Lower lobe of right lung (tissue), 2 donors: Measurements from ENCODE around the gene CD5L. TPM values are rescaled to one million over a fixed set of nuclear protein-coding genes. Genes with fewer than 3 reads are reported as not detected.

Source experiments
- ATAC-seq, 2 donors: fragments of 200-7000 bp; cut with Tn5 transposase; one replicate each; pipeline ENCODE4 v1.9.1; 2020 to 2022; ENCODE audit warnings: mild to moderate bottlenecking in 2 of 2, moderate library complexity in 2 of 2
- DNase-seq: peaks from one replicate; pipeline ENCODE4 v3.0.0-alpha.2; 2020
- H3K27ac ChIP-seq: fragments of 200-600 bp; one replicate; pipeline ENCODE4 v1.8.0; 2022
- H3K27me3 ChIP-seq: fragments of 200-600 bp; one replicate; pipeline ENCODE4 v1.8.0; 2022; ENCODE audit warnings: low read depth
- H3K36me3 ChIP-seq: fragments of 200-600 bp; one replicate; pipeline ENCODE4 v1.8.0; 2022; ENCODE audit warnings: mild to moderate bottlenecking
- H3K4me1 ChIP-seq: fragments of 200-600 bp; one replicate; pipeline ENCODE4 v1.8.0; 2022
- H3K4me3 ChIP-seq: fragments of 200-600 bp; one replicate; pipeline ENCODE4 v1.8.0; 2022; ENCODE audit warnings: mild to moderate bottlenecking
- H3K9me3 ChIP-seq: fragments of 200-600 bp; one replicate; pipeline ENCODE4 v1.8.0; 2022
- CTCF ChIP-seq: fragments of 200-600 bp; IDR thresholded peaks from one replicate; pipeline ENCODE4 v1.8.0; 2022; ENCODE audit warnings: antibody characterized with exemption, mild to moderate bottlenecking
- intact Hi-C: fragments of 100-400 bp; cut with DNase I; formaldehyde crosslinking; loops from one replicate; pipeline ENCODE4 v1.11.0; 2022
- total RNA-seq: library from RNA; stranded (reverse); fragmentation: NEBNext Ultra II Directional; extraction: Animal tissue kit (Norgen Biotek cat#: 25700); gene quantifications from one replicate; pipeline ENCODE4 v1.2.1, GENCODE V29; 2021
- donor health status: DM: no; HTN: yes; CAD: no; lungs with severe emphysema.

CD5L gene
- total RNA-seq, 1 donor from 2014 or later, result 6.8 TPM

- no peak overlapping the region for H3K27ac ChIP-seq
- H3K36me3 ChIP-seq, result no peaks in the 10 kb centered on the region
- DNase-seq (no peak), ATAC-seq (no peak)
- H3K9me3 ChIP-seq, result peaks cover 16% of the 10 kb centered on the region
- no peaks in the 10 kb centered on the region for H3K4me1 ChIP-seq
- no peak for TF ChIP-seq CTCF
- intact Hi-C loops, result no loop called here
- no peaks in the 10 kb centered on the region for H3K27me3 ChIP-seq
- H3K4me3 ChIP-seq, result no peak overlapping the region
Observed at GRCh38 chr1:157813269-157813668, 28.3 kb downstream of the CD5L start.

GRCh38 chr1:157806431-157807149 lies 35.0 kb downstream of the CD5L start:
- intact Hi-C loops, result no loop called here
- H3K27me3 ChIP-seq, result no peaks in the 10 kb centered on the region
- H3K9me3 ChIP-seq, result no peaks in the 10 kb centered on the region
- peak in 1 of 2 donors; percentile 23 for ATAC-seq
- no peaks in the 10 kb centered on the region for H3K36me3 ChIP-seq
- no peak for DNase-seq
- no peaks in the 10 kb centered on the region for H3K4me1 ChIP-seq
- no peak for TF ChIP-seq CTCF
- H3K4me3 ChIP-seq, result no peak overlapping the region
- no peak overlapping the region for H3K27ac ChIP-seq

- Histone ChIP-seq H3K9me3 (no peaks in the 10 kb centered on the region), H3K4me3 (no peak overlapping the region), H3K4me1 (no peaks in the 10 kb centered on the region), H3K36me3 (no peaks in the 10 kb centered on the region), H3K27me3 (no peaks in the 10 kb centered on the region), H3K27ac (no peak overlapping the region)
- intact Hi-C loops, result no loop called here
- ATAC-seq, result peak; percentile 78 to 88
- peak; percentile 61 for DNase-seq
- no peak for TF ChIP-seq CTCF
Observed at GRCh38 chr1:157803851-157804250, 37.8 kb downstream of the CD5L start.

- intact Hi-C loops, result no loop called here
- no peak for DNase-seq
- H3K9me3 ChIP-seq, result no peaks in the 10 kb centered on the region
- no peak for TF ChIP-seq CTCF
- no peaks in the 10 kb centered on the region for H3K36me3 ChIP-seq
- H3K4me3 ChIP-seq, result no peak overlapping the region
- no peaks in the 10 kb centered on the region for H3K4me1 ChIP-seq
- H3K27me3 ChIP-seq, result no peaks in the 10 kb centered on the region
- no peak for ATAC-seq
- no peak overlapping the region for H3K27ac ChIP-seq
Observed at GRCh38 chr1:157799996-157800395, 41.6 kb downstream of the CD5L start.

GRCh38 chr1:157798211-157798610 lies 43.4 kb downstream of the CD5L start:
- peak; percentile 80 to 87 for ATAC-seq
- no peak for DNase-seq
- H3K36me3 ChIP-seq, result no peaks in the 10 kb centered on the region
- TF ChIP-seq CTCF, result no peak
- no peaks in the 10 kb centered on the region for H3K4me1 ChIP-seq
- no peaks in the 10 kb centered on the region for H3K27me3 ChIP-seq
- no peak overlapping the region for H3K4me3 ChIP-seq
- H3K9me3 ChIP-seq, result peaks cover 2% of the 10 kb centered on the region
- intact Hi-C loops, result no loop called here
- no peak overlapping the region for H3K27ac ChIP-seq
